ENCODE measurements around the gene OCA2. TPM values are rescaled to one million over a fixed set of nuclear protein-coding genes. Genes with fewer than 3 reads are reported as not detected.

Gene OCA2
- total and polyA plus RNA-seq, 2 experiments from 2014 or later, result 0.49 to 0.63 TPM

- no peaks in the 10 kb centered on the region for H3K9me3 ChIP-seq (ENCODE audit: low read depth)
- H3K36me3 ChIP-seq, result no peaks in the 10 kb centered on the region
- H3K27ac ChIP-seq, result peak overlapping the region; percentile 55
- no peak for TF ChIP-seq CTCF (IDR thresholded peaks at IDR 0.05; ENCODE audit: low read depth, low read length)
- DNase-seq (ENCODE audit: low read depth in 1 of 2, low spot score in 1 of 2), result peak in 1 of 2 donors; percentile 19
- no peaks in the 10 kb centered on the region for H3K27me3 ChIP-seq
- H3K4me1 ChIP-seq (ENCODE audit: low read depth), result peaks cover 8% of the 10 kb centered on the region
- H3K4me3 ChIP-seq, result no peak overlapping the region
These were observed 47.0 kb downstream of the OCA2 start for GRCh38 chr15:28051955-28052633.

GRCh38 chr15:28049581-28049980 lies 49.5 kb downstream of the OCA2 start:
- H3K4me1 ChIP-seq (ENCODE audit: low read depth), result peaks cover 8% of the 10 kb centered on the region
- no peaks in the 10 kb centered on the region for H3K27me3 ChIP-seq
- H3K36me3 ChIP-seq, result no peaks in the 10 kb centered on the region
- DNase-seq (ENCODE audit: low read depth in 1 of 2, low spot score in 1 of 2), result no peak
- no peak for TF ChIP-seq CTCF (IDR thresholded peaks at IDR 0.05; ENCODE audit: low read depth, low read length)
- H3K27ac ChIP-seq, result no peak overlapping the region
- no peaks in the 10 kb centered on the region for H3K9me3 ChIP-seq (ENCODE audit: low read depth)
- no peak overlapping the region for H3K4me3 ChIP-seq

GRCh38 chr15:28047277-28047676 lies 51.8 kb downstream of the OCA2 start:
- DNase-seq (ENCODE audit: low read depth in 1 of 2, low spot score in 1 of 2), result no peak
- H3K9me3 ChIP-seq (ENCODE audit: low read depth), result no peaks in the 10 kb centered on the region
- H3K27me3 ChIP-seq, result no peaks in the 10 kb centered on the region
- TF ChIP-seq CTCF (IDR thresholded peaks at IDR 0.05; ENCODE audit: low read depth, low read length), result no peak
- H3K4me3 ChIP-seq, result no peak overlapping the region
- H3K27ac ChIP-seq, result no peak overlapping the region
- peaks cover 2% of the 10 kb centered on the region for H3K4me1 ChIP-seq (ENCODE audit: low read depth)
- no peaks in the 10 kb centered on the region for H3K36me3 ChIP-seq

GRCh38 chr15:28044121-28044672 lies 54.9 kb downstream of the OCA2 start:
- Histone ChIP-seq H3K36me3 (no peaks in the 10 kb centered on the region), H3K27me3 (no peaks in the 10 kb centered on the region), H3K4me3 (no peak overlapping the region), H3K4me1 (ENCODE audit: low read depth) (no peaks in the 10 kb centered on the region), H3K27ac (no peak overlapping the region), H3K9me3 (ENCODE audit: low read depth) (no peaks in the 10 kb centered on the region)
- DNase-seq (ENCODE audit: low read depth in 1 of 2, low spot score in 1 of 2), result no peak
- TF ChIP-seq CTCF (IDR thresholded peaks at IDR 0.05; ENCODE audit: low read depth, low read length), result no peak

- H3K36me3 ChIP-seq, result no peaks in the 10 kb centered on the region
- no peaks in the 10 kb centered on the region for H3K4me1 ChIP-seq (ENCODE audit: low read depth)
- no peak for TF ChIP-seq CTCF (IDR thresholded peaks at IDR 0.05; ENCODE audit: low read depth, low read length)
- no peak overlapping the region for H3K4me3 ChIP-seq
- H3K27ac ChIP-seq, result no peak overlapping the region
- H3K9me3 ChIP-seq (ENCODE audit: low read depth), result no peaks in the 10 kb centered on the region
- no peaks in the 10 kb centered on the region for H3K27me3 ChIP-seq
- DNase-seq (ENCODE audit: low read depth in 1 of 2, low spot score in 1 of 2), result no peak
These were observed 55.4 kb downstream of the OCA2 start for GRCh38 chr15:28043691-28044091.

Data from cardiac muscle cell (in vitro differentiated cells and primary cell).